GM12878 (cell line): ENCODE data around the gene FGF14. TPM values are rescaled to one million over a fixed set of nuclear protein-coding genes. Genes with fewer than 3 reads are reported as not detected.

Experiments used
- ATAC-seq: fragments of 200-7000 bp; cut with Tn5 transposase; 3 replicates; pipeline ENCODE4 v1.9.1; 2020; ENCODE audit warnings: mild to moderate bottlenecking, moderate library complexity
- BruUV-seq: library from RNA; stranded (reverse); fragments of 400-500 nt; replicated peaks from 2 replicates; lab custom pipeline; 2021; lab: Mats Ljungman, UMichigan
- CTCF ChIA-PET: fragments of 300-600 bp; sonication (Branson Sonifier 250); formaldehyde crosslinking; extraction: SDS; loops from one replicate; lab custom pipeline; 2021; ENCODE audit warnings: inconsistent platforms; lab: Yijun Ruan, JAX
- POLR2A ChIA-PET: fragments of 350-600 bp; formaldehyde crosslinking; extraction: SDS; loops from one replicate; lab custom pipeline; 2021; ENCODE audit warnings: inconsistent platforms; lab: Charles Lee
- RAD21 ChIA-PET: fragments of 300-600 bp; sonication (Branson Sonifier 250); formaldehyde crosslinking; loops from one replicate; lab custom pipeline; 2023; ENCODE audit warnings: antibody characterized with exemption; ENCODE audit not compliant: unreplicated experiment; lab: Charles Lee
- SMC1A ChIA-PET: fragments of 300-600 bp; sonication (Branson Sonifier 250); formaldehyde crosslinking; loops from one replicate; lab custom pipeline; 2023; ENCODE audit not compliant: unreplicated experiment, uncharacterized antibody; lab: Charles Lee
- DNase-seq: peaks from one replicate; pipeline ENCODE4 v3.0.0-alpha.2; 2011; ENCODE audit warnings: low read depth, low spot score
- FAIRE-seq: peaks from 3 replicates; lab custom pipeline; 2011; peaks lifted over from hg19 to GRCh38; lab: Jason Lieb, UNC
- H2AFZ ChIP-seq: 2 replicates; pipeline ENCODE4 v1.6.0; 2011; ENCODE audit warnings: low read depth, low read length, control low read depth; ENCODE audit not compliant: control insufficient read depth
- H3K27ac ChIP-seq: 2 replicates; pipeline ENCODE4 v1.5.1; 2011; ENCODE audit warnings: control low read depth; ENCODE audit not compliant: control insufficient read depth, insufficient read depth
- H3K27me3 ChIP-seq, 2 experiments: replicated peaks in 1 of 2; 2 replicates each; pipeline versions ENCODE4 v1.6.0 to v1.6.1; 2011; ENCODE audit warnings: low read length in 1 of 2; ENCODE audit not compliant: control insufficient read depth in 2 of 2, insufficient read depth in 2 of 2
- H3K36me3 ChIP-seq, 2 experiments: 2 replicates each; pipeline ENCODE4 v1.5.1; 2011; ENCODE audit warnings: low read length in 1 of 2; ENCODE audit not compliant: control insufficient read depth in 2 of 2, insufficient read depth in 2 of 2
- H3K4me1 ChIP-seq: 2 replicates; pipeline ENCODE4 v1.6.1; 2011; ENCODE audit warnings: mild to moderate bottlenecking, low read length, moderate library complexity, mixed read lengths; ENCODE audit not compliant: control insufficient read depth, insufficient read depth
- H3K4me2 ChIP-seq: 2 replicates; pipeline ENCODE4 v1.6.0; 2011; ENCODE audit warnings: control low read depth; ENCODE audit not compliant: control insufficient read depth, insufficient read depth
- H3K4me3 ChIP-seq: fragments of 200-600 bp; sonication (generic); 2 replicates; pipeline ENCODE4 v1.5.1; 2016
- H3K79me2 ChIP-seq: 2 replicates; pipeline ENCODE4 v1.6.0; 2011; ENCODE audit warnings: low read length; ENCODE audit not compliant: control insufficient read depth, insufficient read depth
- H3K9ac ChIP-seq: 2 replicates; pipeline ENCODE4 v1.8.0; 2011; ENCODE audit warnings: low read length, control low read depth, mixed read lengths; ENCODE audit not compliant: control insufficient read depth, insufficient read depth
- H3K9me3 ChIP-seq: replicated peaks from 3 replicates; pipeline ENCODE4 v1.5.1; 2011; ENCODE audit warnings: mild to moderate bottlenecking, low read length; ENCODE audit not compliant: control insufficient read depth, insufficient read depth
- H4K20me1 ChIP-seq: 2 replicates; pipeline ENCODE4 v1.6.0; 2011; ENCODE audit not compliant: control insufficient read depth, insufficient read depth
- ZNF384 ChIP-seq: IDR thresholded peaks from 2 replicates; pipeline ENCODE4 v1.6.1; 2012; ENCODE audit warnings: low read depth, mild to moderate bottlenecking, low read length, improper control_type of control experiment, borderline replicate concordance
- WGBS: methylation state at CpG from one replicate; pipeline ENCODE4 v1.1.6; 2016; ENCODE audit warnings: low lambda C conversion rate; ENCODE audit not compliant: insufficient replicate concordance, insufficient coverage; ENCODE audit errors: missing lambda C conversion rate; 5-methylcytosine and 5-hydroxymethylcytosine counted together
- in situ Hi-C: fragments of 300-500 bp; cut with MboI; formaldehyde crosslinking; loops from 9 replicates; pipeline ENCODE4 v1.14.3; 2018; ENCODE audit warnings: mixed read lengths
- intact Hi-C: fragments of 100-400 bp; cut with micrococcal nuclease; formaldehyde crosslinking; loops from one replicate; pipeline ENCODE4 v1.14.2; 2022; ENCODE audit not compliant: unreplicated experiment
- polyA plus RNA-seq, 11 experiments: library from polyadenylated mRNA; depleted of rRNA in 4 of 11; unstranded in 6 of 11; stranded (reverse) in 5 of 11; fragments of >200 nt; fragmentation: Nextera tagmentation in 4 of 11; fragmentation: Illumina TruSeq in 1 of 11; extraction: Ambion mirVana in 4 of 11; extraction: Trizol in 1 of 11; gene quantifications; 1 replicate in 1 of 11; 2 replicates in 10 of 11; pipeline versions ENCODE4 v1.2.1 to v1.2.3, GENCODE V29; 2011 to 2016; ENCODE audit warnings: inconsistent platforms in 2 of 11, missing spikeins in 2 of 11, low read depth in 1 of 11
- total RNA-seq, 4 experiments: library from RNA; depleted of rRNA in 3 of 4; stranded (reverse); fragments of >200 nt in 3 of 4; fragmentation: Illumina TruSeq in 1 of 4; extraction: Trizol in 1 of 4; gene quantifications; 2 replicates each; pipeline versions ENCODE4 v1.2.1 to v1.2.3, GENCODE V29; 2013 to 2021
- TF ChIP-seq, protein P1 (sequence below): IDR thresholded peaks from 2 replicates; pipeline ENCODE4 v1.6.1; 2012; ENCODE audit warnings: low read depth, low read length, improper control_type of control experiment

FGF14 gene
- total and polyA plus RNA-seq, 10 of the 15 experiments (the other 5 are each of a cell fraction or from before 2014, with no cell fraction given), result under 0.01 to 0.44 (median 0.04) TPM

DNA sequence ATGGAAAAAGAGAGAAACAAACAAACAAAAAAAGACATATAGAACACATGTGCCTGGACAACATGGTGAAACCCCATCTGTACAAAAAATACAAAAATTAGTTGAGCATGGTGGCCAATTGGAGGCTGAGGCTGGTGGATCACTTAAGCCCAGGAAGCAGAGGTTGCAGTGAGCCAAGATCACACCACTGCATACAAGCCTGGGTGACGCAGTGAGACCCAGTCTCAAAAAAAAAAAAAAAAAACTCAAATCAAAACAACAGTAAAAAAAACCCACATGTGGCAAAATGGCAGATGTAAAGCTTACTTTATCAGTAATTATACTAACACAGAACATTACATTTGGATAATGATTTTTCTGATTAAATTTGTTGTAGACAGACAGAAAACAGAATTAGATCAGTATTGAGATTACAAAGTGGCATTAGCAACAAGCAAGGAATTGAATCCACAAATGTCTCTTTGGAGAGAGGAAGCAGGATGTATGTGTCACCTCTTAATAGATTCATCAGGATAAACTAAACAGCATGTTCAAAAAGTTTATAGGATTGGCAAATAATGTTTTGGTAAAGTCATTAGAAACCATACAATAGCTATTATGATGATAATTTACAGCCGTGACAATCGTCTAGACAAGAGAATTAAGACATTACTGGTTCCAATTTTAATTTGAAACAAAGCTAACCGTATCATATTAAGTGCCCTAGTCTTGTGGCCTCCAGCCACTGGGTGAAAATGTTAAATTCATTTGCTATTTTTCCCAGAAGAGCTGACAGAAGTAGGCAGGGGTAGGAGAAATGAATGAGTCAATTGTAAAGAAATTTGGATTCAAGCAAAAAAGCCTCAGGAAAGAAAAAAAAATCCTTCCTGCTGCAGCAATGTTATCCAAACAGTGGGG, 206.0 kb downstream of the FGF14 start:
- no peak overlapping the region for H3K9ac ChIP-seq
- no peaks in the 10 kb centered on the region for H3K36me3 ChIP-seq
- no peaks in the 10 kb centered on the region for H3K9me3 ChIP-seq
- H3K27ac ChIP-seq, result no peak overlapping the region
- no peaks in the 10 kb centered on the region for H3K4me1 ChIP-seq
- intact Hi-C loops, result loop anchor here (5.0 kb wide), 1 partner anchor 361 kb away; no protein-coding TSS in a partner anchor
- no peaks in the 10 kb centered on the region for H4K20me1 ChIP-seq
- no peak for ATAC-seq
- H3K27me3 ChIP-seq, result no peaks in the 10 kb centered on the region
- ChIA-PET SMC1A (no interaction called here), CTCF (no interaction called here), POLR2A (interaction anchor here (0.6 kb wide), 1 partner anchor 63 kb away, joined by 3 read pairs; no protein-coding TSS in a partner anchor), RAD21 (interaction anchor here (0.6 kb wide), 1 partner anchor 17 kb away, joined by 3 read pairs; no protein-coding TSS in a partner anchor)
- no peak for DNase-seq
- TF ChIP-seq, protein P1, sequence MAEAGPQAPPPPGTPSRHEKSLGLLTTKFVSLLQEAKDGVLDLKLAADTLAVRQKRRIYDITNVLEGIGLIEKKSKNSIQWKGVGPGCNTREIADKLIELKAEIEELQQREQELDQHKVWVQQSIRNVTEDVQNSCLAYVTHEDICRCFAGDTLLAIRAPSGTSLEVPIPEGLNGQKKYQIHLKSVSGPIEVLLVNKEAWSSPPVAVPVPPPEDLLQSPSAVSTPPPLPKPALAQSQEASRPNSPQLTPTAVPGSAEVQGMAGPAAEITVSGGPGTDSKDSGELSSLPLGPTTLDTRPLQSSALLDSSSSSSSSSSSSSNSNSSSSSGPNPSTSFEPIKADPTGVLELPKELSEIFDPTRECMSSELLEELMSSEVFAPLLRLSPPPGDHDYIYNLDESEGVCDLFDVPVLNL, result no peak
- WGBS, result 0% methylated on average over 4 of the region's 4 CpGs
- BruUV-seq, result no TSS peak
- H2AFZ ChIP-seq, result no peak overlapping the region
- in situ Hi-C loops, result no loop called here
- no peak overlapping the region for H3K4me2 ChIP-seq
- FAIRE-seq, result no peak
- H3K79me2 ChIP-seq, result no peaks in the 10 kb centered on the region
- H3K4me3 ChIP-seq, result no peak overlapping the region

DNA sequence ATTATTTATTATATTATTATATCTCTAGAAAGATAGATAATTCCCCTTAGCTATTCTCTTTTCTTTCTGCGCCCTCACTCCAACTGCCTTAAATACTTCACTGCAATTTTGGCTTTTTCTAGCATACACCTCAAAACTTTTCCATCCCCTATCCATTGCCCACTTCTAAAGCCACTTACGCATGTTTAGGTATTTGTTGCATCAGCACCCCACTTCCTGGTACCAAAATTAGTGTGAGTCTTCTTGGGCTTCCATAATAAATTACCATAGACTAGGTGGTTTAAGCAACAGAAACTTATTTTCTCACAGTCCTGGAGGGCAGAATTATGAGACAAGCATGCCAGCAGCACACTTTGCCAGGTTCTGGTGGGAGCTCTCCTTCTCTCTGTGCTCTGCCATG, 209.0 kb downstream of the FGF14 start:
- in situ Hi-C loops (no loop called here), intact Hi-C loops (no loop called here)
- FAIRE-seq (no peak), DNase-seq (no peak), ATAC-seq (no peak)
- ChIA-PET SMC1A (no interaction called here), RAD21 (no interaction called here), CTCF (no interaction called here), POLR2A (no interaction called here)
- no peaks in the 10 kb centered on the region for H4K20me1 ChIP-seq
- no peak overlapping the region for H3K9ac ChIP-seq
- no peaks in the 10 kb centered on the region for H3K4me1 ChIP-seq
- H3K4me2 ChIP-seq, result no peak overlapping the region
- no peak overlapping the region for H3K27ac ChIP-seq
- H3K36me3 ChIP-seq, result no peaks in the 10 kb centered on the region
- TF ChIP-seq ZNF384, result no peak
- BruUV-seq, result no TSS peak
- no peaks in the 10 kb centered on the region for H3K79me2 ChIP-seq
- no peaks in the 10 kb centered on the region for H3K27me3 ChIP-seq
- H3K4me3 ChIP-seq, result no peak overlapping the region
- no peak overlapping the region for H2AFZ ChIP-seq
- WGBS, result 26% methylated on average over 2 of the region's 2 CpGs
- H3K9me3 ChIP-seq, result no peaks in the 10 kb centered on the region
